Osteoblast (primary cell): ENCODE results near the gene CCDC81. TPM values are rescaled to one million over a fixed set of nuclear protein-coding genes. Genes with fewer than 3 reads are reported as not detected.
A peak's percentile ranks its signal among the peaks of the same experiment; 100 is the strongest.

ENCODE experiments used
- DNase-seq: peaks from one replicate; pipeline ENCODE4 v3.0.0; 2011; ENCODE audit warnings: low spot score, mixed read lengths; ENCODE audit not compliant: insufficient read length; ENCODE audit errors: missing footprints
- H2AFZ ChIP-seq: 2 replicates; pipeline ENCODE4 v1.6.0; 2011; ENCODE audit warnings: mild to moderate bottlenecking, low read length
- H3K27ac ChIP-seq: 2 replicates; pipeline ENCODE4 v1.5.1; 2011; ENCODE audit warnings: mild to moderate bottlenecking, low read depth, low read length, moderate library complexity
- H3K27me3 ChIP-seq: 2 replicates; pipeline ENCODE4 v1.6.0; 2012; ENCODE audit warnings: mild to moderate bottlenecking, control low read depth, inconsistent platforms, low read length, moderate library complexity; ENCODE audit not compliant: insufficient read depth
- H3K36me3 ChIP-seq: 2 replicates; pipeline ENCODE4 v1.5.1; 2011; ENCODE audit warnings: mild to moderate bottlenecking, low read length, control low read depth, moderate library complexity; ENCODE audit not compliant: insufficient read depth
- H3K4me1 ChIP-seq: 2 replicates; pipeline ENCODE4 v1.5.1; 2011; ENCODE audit warnings: mild to moderate bottlenecking, low read length, control low read depth, moderate library complexity; ENCODE audit not compliant: insufficient read depth
- H3K4me2 ChIP-seq: 2 replicates; pipeline ENCODE4 v1.6.0; 2011; ENCODE audit warnings: mild to moderate bottlenecking, low read length; ENCODE audit not compliant: insufficient read depth
- H3K4me3 ChIP-seq: fragments of 200-600 bp; sonication (generic); 3 replicates; pipeline ENCODE4 v1.5.1; 2012; ENCODE audit warnings: mild to moderate bottlenecking, low read length, inconsistent platforms; ENCODE audit not compliant: insufficient read depth
- H3K79me2 ChIP-seq: 2 replicates; pipeline ENCODE4 v1.6.0; 2012; ENCODE audit warnings: mild to moderate bottlenecking, low read length, control low read depth, inconsistent platforms; ENCODE audit not compliant: insufficient read depth
- H3K9me3 ChIP-seq: 2 replicates; pipeline ENCODE4 v1.5.1; 2011; ENCODE audit warnings: low read depth, low read length, control low read depth
- H4K20me1 ChIP-seq: 2 replicates; pipeline ENCODE4 v1.6.0; 2012; ENCODE audit warnings: mild to moderate bottlenecking, low read length, control low read depth; ENCODE audit not compliant: insufficient read depth
- total RNA-seq: library from RNA; depleted of rRNA; stranded (reverse); fragments of >200 nt; gene quantifications from 2 replicates; pipeline ENCODE4 v1.2.3, GENCODE V29; 2012
- TF ChIP-seq, protein P1 (sequence below): IDR thresholded peaks from 2 replicates; pipeline ENCODE4 v1.5.1; 2011; ENCODE audit warnings: mild to moderate bottlenecking, low read depth, low read length, moderate library complexity; ENCODE audit errors: extremely low read depth

The CCDC81 gene
- total RNA-seq, 1 donor, result 0.36 TPM

GRCh38 chr11:86456075-86456939 lies 81.6 kb downstream of the CCDC81 start:
- H3K79me2 ChIP-seq, result no peaks in the 10 kb centered on the region
- H3K27ac ChIP-seq, result no peak overlapping the region
- H4K20me1 ChIP-seq, result no peaks in the 10 kb centered on the region
- peaks cover 25% of the 10 kb centered on the region for H3K4me1 ChIP-seq
- no peaks in the 10 kb centered on the region for H3K36me3 ChIP-seq
- no peak overlapping the region for H2AFZ ChIP-seq
- H3K27me3 ChIP-seq, result no peaks in the 10 kb centered on the region
- peak overlapping the region; percentile 11 for H3K4me2 ChIP-seq
- TF ChIP-seq, protein P1, sequence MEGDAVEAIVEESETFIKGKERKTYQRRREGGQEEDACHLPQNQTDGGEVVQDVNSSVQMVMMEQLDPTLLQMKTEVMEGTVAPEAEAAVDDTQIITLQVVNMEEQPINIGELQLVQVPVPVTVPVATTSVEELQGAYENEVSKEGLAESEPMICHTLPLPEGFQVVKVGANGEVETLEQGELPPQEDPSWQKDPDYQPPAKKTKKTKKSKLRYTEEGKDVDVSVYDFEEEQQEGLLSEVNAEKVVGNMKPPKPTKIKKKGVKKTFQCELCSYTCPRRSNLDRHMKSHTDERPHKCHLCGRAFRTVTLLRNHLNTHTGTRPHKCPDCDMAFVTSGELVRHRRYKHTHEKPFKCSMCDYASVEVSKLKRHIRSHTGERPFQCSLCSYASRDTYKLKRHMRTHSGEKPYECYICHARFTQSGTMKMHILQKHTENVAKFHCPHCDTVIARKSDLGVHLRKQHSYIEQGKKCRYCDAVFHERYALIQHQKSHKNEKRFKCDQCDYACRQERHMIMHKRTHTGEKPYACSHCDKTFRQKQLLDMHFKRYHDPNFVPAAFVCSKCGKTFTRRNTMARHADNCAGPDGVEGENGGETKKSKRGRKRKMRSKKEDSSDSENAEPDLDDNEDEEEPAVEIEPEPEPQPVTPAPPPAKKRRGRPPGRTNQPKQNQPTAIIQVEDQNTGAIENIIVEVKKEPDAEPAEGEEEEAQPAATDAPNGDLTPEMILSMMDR, result peak; percentile 93
- no peak overlapping the region for H3K4me3 ChIP-seq
- no peaks in the 10 kb centered on the region for H3K9me3 ChIP-seq
- peak; percentile 85 for DNase-seq

DNA sequence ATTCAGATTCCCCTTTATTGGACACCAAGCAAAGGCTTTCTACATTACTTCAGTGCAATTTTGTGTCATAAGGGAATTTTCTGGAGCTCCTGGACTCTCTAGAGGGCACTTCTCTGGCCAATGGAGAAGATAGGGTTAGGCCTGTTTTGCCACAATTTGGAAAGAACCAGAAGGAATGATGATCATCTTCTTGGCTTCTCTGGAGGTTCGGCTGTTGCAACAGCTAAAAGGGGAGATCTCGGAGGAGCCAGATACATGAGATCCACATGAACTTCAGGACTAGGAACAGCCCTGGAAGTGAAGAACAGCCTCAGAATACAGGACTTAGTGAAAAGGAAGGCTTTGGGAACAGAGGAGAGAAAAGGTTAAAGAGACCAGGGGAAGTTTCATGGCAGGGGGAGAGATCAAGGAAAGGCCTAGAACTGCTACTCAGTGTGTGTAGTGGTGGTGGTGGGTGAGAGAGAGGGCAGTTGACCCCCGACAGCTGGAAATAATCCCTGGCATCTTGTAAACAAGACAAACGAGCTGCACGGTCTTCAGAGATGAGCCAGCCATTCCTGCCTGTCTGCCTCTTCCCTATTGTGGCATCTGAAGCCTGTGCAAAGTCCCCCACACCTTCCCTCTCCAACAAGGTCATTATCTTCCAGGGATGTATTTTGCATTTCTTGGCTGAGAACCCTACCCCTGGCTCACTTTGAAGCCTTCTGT lies 83.8 kb downstream of the CCDC81 start:
- Histone ChIP-seq H3K4me2 (no peak overlapping the region), H3K79me2 (no peaks in the 10 kb centered on the region), H3K4me3 (no peak overlapping the region), H3K27me3 (no peaks in the 10 kb centered on the region), H3K9me3 (no peaks in the 10 kb centered on the region), H4K20me1 (no peaks in the 10 kb centered on the region), H3K4me1 (peaks cover 25% of the 10 kb centered on the region), H2AFZ (no peak overlapping the region), H3K27ac (peak overlapping the region; percentile 63), H3K36me3 (no peaks in the 10 kb centered on the region)
- DNase-seq, result no peak
- TF ChIP-seq, protein P1, result no peak

DNA sequence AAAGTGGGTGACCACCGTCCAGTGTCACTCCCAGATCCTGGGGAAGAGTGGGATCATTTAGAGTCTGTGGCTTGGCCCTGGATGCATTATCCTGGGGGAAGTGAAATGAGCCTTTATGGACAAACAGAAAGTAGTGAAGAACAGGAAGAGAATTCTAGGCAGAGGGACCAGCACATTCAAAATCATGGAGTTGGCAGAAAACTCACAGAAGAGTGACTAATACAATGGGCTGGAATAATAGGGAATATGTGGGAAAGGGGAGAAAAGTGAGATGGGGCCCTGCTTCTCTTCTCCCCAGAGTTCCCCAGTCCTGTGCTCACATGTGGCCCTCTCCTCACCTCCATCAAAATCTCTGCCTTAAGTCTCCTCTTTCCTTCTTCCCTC lies 84.3 kb downstream of the CCDC81 start:
- Histone ChIP-seq H2AFZ (no peak overlapping the region), H3K27ac (peak overlapping the region; percentile 63), H3K4me2 (peak overlapping the region; percentile 16), H3K27me3 (no peaks in the 10 kb centered on the region), H3K4me3 (no peak overlapping the region), H3K36me3 (no peaks in the 10 kb centered on the region), H4K20me1 (no peaks in the 10 kb centered on the region), H3K79me2 (no peaks in the 10 kb centered on the region), H3K9me3 (no peaks in the 10 kb centered on the region), H3K4me1 (peaks cover 25% of the 10 kb centered on the region)
- no peak for DNase-seq
- TF ChIP-seq, protein P1, result no peak
